Ishikawa (cell line): ENCODE measurements around the gene NKIRAS1.

Experiments used
- CEBPB ChIP-seq: IDR thresholded peaks from 2 replicates; pipeline ENCODE4 v1.6.1; 2012
- CREB1 ChIP-seq: IDR thresholded peaks from 2 replicates; pipeline ENCODE4 v1.6.1; 2012; ENCODE audit warnings: low read depth
- EGR1 ChIP-seq: IDR thresholded peaks from 2 replicates; pipeline ENCODE4 v1.6.1; 2012
- EP300 ChIP-seq: IDR thresholded peaks from 2 replicates; pipeline ENCODE4 v1.6.1; 2012; ENCODE audit warnings: borderline replicate concordance
- FOXM1 ChIP-seq: IDR thresholded peaks from 2 replicates; pipeline ENCODE4 v1.6.1; 2012; ENCODE audit warnings: low read depth, borderline replicate concordance
- MAX ChIP-seq: IDR thresholded peaks from 2 replicates; pipeline ENCODE4 v1.6.1; 2012
- NFIC ChIP-seq: IDR thresholded peaks from 2 replicates; pipeline ENCODE4 v1.6.1; 2012
- RAD21 ChIP-seq: IDR thresholded peaks from 2 replicates; pipeline ENCODE4 v1.6.1; 2012; ENCODE audit warnings: low read depth
- REST ChIP-seq: IDR thresholded peaks from 2 replicates; pipeline ENCODE4 v1.6.1; 2012; ENCODE audit warnings: low read depth, mild to moderate bottlenecking
- TAF1 ChIP-seq: IDR thresholded peaks from 2 replicates; pipeline ENCODE4 v1.6.1; 2012; ENCODE audit warnings: low read depth, mild to moderate bottlenecking
- TCF12 ChIP-seq: IDR thresholded peaks from 2 replicates; pipeline ENCODE4 v1.6.1; 2012; ENCODE audit warnings: low read depth
- TEAD4 ChIP-seq: IDR thresholded peaks from 2 replicates; pipeline ENCODE4 v1.6.1; 2012
- USF1 ChIP-seq: IDR thresholded peaks from 2 replicates; pipeline ENCODE4 v1.6.1; 2012
- YY1 ChIP-seq: IDR thresholded peaks from 2 replicates; pipeline ENCODE4 v1.6.1; 2012; ENCODE audit warnings: low read depth
- ZBTB7A ChIP-seq: IDR thresholded peaks from 2 replicates; pipeline ENCODE4 v1.6.1; 2012; ENCODE audit warnings: low read depth

Gene NKIRAS1

GRCh38 chr3:23864931-23865330, 51.9 kb downstream of the NKIRAS1 start:
- TF ChIP-seq CREB1 = no peak
- TF ChIP-seq RAD21 = no peak
- no peak for TF ChIP-seq EP300
- no peak for TF ChIP-seq YY1
- no peak for TF ChIP-seq FOXM1
- TF ChIP-seq CEBPB = no peak
- no peak for TF ChIP-seq TCF12
- no peak for TF ChIP-seq TEAD4
- no peak for TF ChIP-seq ZBTB7A
- no peak for TF ChIP-seq EGR1
- TF ChIP-seq MAX = no peak
- TF ChIP-seq TAF1 = no peak
- TF ChIP-seq NFIC = no peak
- TF ChIP-seq REST = no peak
- TF ChIP-seq USF1 = no peak

GRCh38 chr3:23863060-23863459, 53.7 kb downstream of the NKIRAS1 start:
- TF ChIP-seq TEAD4 (no peak), CEBPB (no peak), YY1 (no peak), EP300 (no peak), REST (no peak), USF1 (no peak), CREB1 (no peak), MAX (no peak), EGR1 (no peak), FOXM1 (no peak), NFIC (no peak), ZBTB7A (no peak), TAF1 (no peak), RAD21 (no peak)

- no peak for TF ChIP-seq REST
- TF ChIP-seq FOXM1 = no peak
- TF ChIP-seq TEAD4 = no peak
- no peak for TF ChIP-seq EP300
- no peak for TF ChIP-seq TAF1
- no peak for TF ChIP-seq RAD21
- TF ChIP-seq EGR1 = no peak
- TF ChIP-seq TCF12 = no peak
- no peak for TF ChIP-seq ZBTB7A
- TF ChIP-seq YY1 = no peak
- TF ChIP-seq CEBPB = no peak
These were observed 55.1 kb downstream of the NKIRAS1 start for GRCh38 chr3:23861689-23862088.

- TF ChIP-seq CEBPB = no peak
- no peak for TF ChIP-seq NFIC
- TF ChIP-seq TAF1 = no peak
- TF ChIP-seq CREB1 = no peak
- TF ChIP-seq YY1 = no peak
- no peak for TF ChIP-seq EP300
- TF ChIP-seq REST = no peak
- no peak for TF ChIP-seq USF1
- no peak for TF ChIP-seq EGR1
- no peak for TF ChIP-seq TCF12
- no peak for TF ChIP-seq MAX
- no peak for TF ChIP-seq ZBTB7A
- no peak for TF ChIP-seq TEAD4
- no peak for TF ChIP-seq FOXM1
- TF ChIP-seq RAD21 = no peak
These were observed 56.9 kb downstream of the NKIRAS1 start for GRCh38 chr3:23859839-23860382.
